ENCODE measurements around the gene DNAJC5.
A peak's percentile ranks its signal among the peaks of the same experiment; 100 is the strongest.
"Not testable (repeated sequence)": the region's sequence is repeated elsewhere in the genome, so short reads cannot be mapped to it uniquely, and the experiment has no call there.

Gene DNAJC5

GRCh38 chr20:63861981-63862901, 32.7 kb upstream of the DNAJC5 start:
- no peak for DNase-seq

GRCh38 chr20:63863021-63863797, 31.7 kb upstream of the DNAJC5 start:
- DNase-seq = no peak

GRCh38 chr20:63863798-63864544, 31.0 kb upstream of the DNAJC5 start:
- DNase-seq = peak; percentile 75 to 91

GRCh38 chr20:63864545-63864977, 30.4 kb upstream of the DNAJC5 start:
- DNase-seq = no peak

GRCh38 chr20:63864978-63865640, 29.8 kb upstream of the DNAJC5 start, which contains the start of gene TPD52L2:
TSS of gene TPD52L2 (plus strand) at chr20:63865270. CDS start at chr20:63865366, 96 bp downstream.
- peak; percentile 100 for DNase-seq

- DNase-seq = not testable (repeated sequence)
Observed at GRCh38 chr20:63867042-63867441, 27.9 kb upstream of the DNAJC5 start.

GRCh38 chr20:63868264-63868663, 26.7 kb upstream of the DNAJC5 start:
- no peak for DNase-seq

GRCh38 chr20:63873477-63873971, 21.4 kb upstream of the DNAJC5 start:
- DNase-seq = no peak

- not testable (repeated sequence) for DNase-seq
Observed at GRCh38 chr20:63874241-63874640, 20.7 kb upstream of the DNAJC5 start.

- DNase-seq = no peak
Observed at GRCh38 chr20:63876489-63877036, 18.4 kb upstream of the DNAJC5 start.

GRCh38 chr20:63877755-63878470, 17.0 kb upstream of the DNAJC5 start:
- DNase-seq = no peak

- DNase-seq = no peak
Observed at GRCh38 chr20:63878899-63879663, 15.8 kb upstream of the DNAJC5 start.

GRCh38 chr20:63880901-63881300, 14.0 kb upstream of the DNAJC5 start:
- not testable (repeated sequence) for DNase-seq

GRCh38 chr20:63881451-63882226, 13.3 kb upstream of the DNAJC5 start:
- DNase-seq = no peak

- DNase-seq = no peak
Observed at GRCh38 chr20:63882257-63883200, 12.4 kb upstream of the DNAJC5 start.

GRCh38 chr20:63883201-63883593, 11.7 kb upstream of the DNAJC5 start:
- no peak for DNase-seq

GRCh38 chr20:63884506-63885263, 10.2 kb upstream of the DNAJC5 start:
- DNase-seq = no peak
